ENCODE measurements around the gene HMGB1. TPM values are rescaled to one million over a fixed set of nuclear protein-coding genes. Genes with fewer than 3 reads are reported as not detected.
"Not testable (repeated sequence)": the region's sequence is repeated elsewhere in the genome, so short reads cannot be mapped to it uniquely, and the experiment has no call there.

The HMGB1 gene
- total RNA-seq, 2 experiments from 2014 or later, result 666 to 676 TPM

DNA sequence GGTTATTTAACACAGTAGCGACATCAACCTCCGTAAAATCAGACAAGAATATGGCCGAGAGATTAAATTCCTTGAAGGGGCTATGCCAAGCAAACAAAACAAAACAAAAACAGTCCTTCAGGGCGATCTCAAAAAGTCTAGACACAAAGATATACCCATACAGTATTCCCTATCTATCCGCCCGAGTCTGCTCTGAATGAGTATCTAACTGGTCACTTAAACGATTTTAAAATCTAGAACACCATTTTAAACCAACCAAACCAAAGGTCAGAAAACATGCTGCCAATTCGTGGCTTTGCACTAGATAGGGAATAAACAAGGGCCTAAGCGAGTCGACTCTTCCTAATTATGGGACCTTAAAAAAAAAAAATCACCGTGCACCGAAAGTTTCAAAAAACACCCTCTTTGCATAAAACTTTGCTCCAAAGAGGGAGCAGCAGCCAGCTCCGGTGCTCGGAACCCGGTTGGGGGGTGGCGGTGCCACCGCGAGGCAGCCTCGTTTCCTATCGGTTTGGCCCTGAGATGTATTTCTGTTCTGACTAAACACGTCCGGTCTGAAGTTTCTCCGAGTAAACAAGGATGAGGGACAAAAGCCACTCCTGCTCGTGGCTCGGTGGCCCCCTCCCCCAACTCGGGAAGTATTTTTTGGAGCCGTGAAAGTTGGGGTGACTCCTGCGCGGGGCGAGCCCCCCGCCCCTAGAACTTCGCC is 1.8 kb downstream of the HMGB1 start:
- ATAC-seq (peak; percentile 18), DNase-seq (peak; percentile 84)
- Mint-ChIP-seq H3K27me3 (peaks cover 1% of the 10 kb centered on the region), H3K4me1 (ENCODE audit: low read depth) (peaks cover 32% of the 10 kb centered on the region), H3K27ac (peak overlapping the region; percentile 98), H3K9me3 (no peaks in the 10 kb centered on the region), H3K4me3 (peak overlapping the region; percentile 97), H3K36me3 (ENCODE audit: low read depth) (peaks cover 38% of the 10 kb centered on the region)
- intact Hi-C loops (cut with micrococcal nuclease), result loop anchor here (10.0 kb wide), 3 partner anchors 89 to 329 kb away; no protein-coding TSS in a partner anchor
- TF ChIP-seq, protein P1, sequence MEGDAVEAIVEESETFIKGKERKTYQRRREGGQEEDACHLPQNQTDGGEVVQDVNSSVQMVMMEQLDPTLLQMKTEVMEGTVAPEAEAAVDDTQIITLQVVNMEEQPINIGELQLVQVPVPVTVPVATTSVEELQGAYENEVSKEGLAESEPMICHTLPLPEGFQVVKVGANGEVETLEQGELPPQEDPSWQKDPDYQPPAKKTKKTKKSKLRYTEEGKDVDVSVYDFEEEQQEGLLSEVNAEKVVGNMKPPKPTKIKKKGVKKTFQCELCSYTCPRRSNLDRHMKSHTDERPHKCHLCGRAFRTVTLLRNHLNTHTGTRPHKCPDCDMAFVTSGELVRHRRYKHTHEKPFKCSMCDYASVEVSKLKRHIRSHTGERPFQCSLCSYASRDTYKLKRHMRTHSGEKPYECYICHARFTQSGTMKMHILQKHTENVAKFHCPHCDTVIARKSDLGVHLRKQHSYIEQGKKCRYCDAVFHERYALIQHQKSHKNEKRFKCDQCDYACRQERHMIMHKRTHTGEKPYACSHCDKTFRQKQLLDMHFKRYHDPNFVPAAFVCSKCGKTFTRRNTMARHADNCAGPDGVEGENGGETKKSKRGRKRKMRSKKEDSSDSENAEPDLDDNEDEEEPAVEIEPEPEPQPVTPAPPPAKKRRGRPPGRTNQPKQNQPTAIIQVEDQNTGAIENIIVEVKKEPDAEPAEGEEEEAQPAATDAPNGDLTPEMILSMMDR (IDR thresholded peaks at IDR 0.05), result no peak
- CTCF ChIA-PET, result no interaction called here
- POLR2A ChIA-PET, result interaction anchor here (0.5 to 5.5 kb wide), 9 partner anchors 8 to 153 kb away, joined by 3 to 49 read pairs (median 4); partner anchors contain the start of gene USPL1

DNA sequence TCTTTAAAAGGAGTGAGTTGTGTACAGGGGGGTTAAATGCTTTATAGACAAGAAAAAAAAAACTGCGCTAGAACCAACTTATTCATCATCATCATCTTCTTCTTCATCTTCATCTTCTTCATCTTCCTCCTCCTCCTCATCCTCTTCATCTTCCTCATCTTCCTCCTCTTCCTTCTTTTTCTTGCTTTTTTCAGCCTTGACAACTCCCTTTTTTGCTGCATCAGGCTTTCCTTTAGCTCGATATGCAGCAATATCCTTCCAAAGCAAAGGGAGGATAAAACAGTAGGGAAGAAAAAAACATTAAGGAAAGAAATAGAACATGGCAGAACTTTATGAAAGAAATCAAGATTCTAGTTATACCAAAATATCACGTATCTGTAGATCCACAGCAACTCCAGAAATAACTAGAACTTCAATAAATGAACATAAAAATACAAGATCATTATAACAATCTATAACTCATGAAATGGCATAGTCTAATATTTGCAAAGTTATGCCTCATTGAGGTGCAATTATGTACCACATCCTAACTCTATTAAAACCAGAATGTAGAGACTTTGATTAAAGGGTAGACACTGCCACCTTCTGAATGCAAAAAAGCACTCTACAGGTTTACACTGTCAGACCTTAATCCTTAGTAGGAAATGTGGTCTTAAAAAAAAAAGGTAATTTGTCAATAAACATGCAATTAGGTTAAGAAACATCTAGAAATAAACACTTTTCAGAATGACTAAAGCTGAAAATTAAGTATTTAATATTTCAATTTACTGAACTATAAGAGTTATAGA is 4.3 kb downstream of the HMGB1 start:
- ChIA-PET POLR2A (interaction anchor here (0.6 to 1.8 kb wide), 5 partner anchors 14 to 341 kb away, joined by 3 to 4 read pairs (median 4); no protein-coding TSS in a partner anchor), CTCF (interaction anchor here (0.6 to 1.8 kb wide), 5 partner anchors 30 to 739 kb away, joined by 3 to 8 read pairs (median 5); partner anchors contain the start of gene B3GLCT)
- H3K9me3 Mint-ChIP-seq, DNase-seq, H3K27me3 Mint-ChIP-seq, ATAC-seq: not testable (repeated sequence)
- Mint-ChIP-seq H3K36me3 (ENCODE audit: low read depth) (peaks cover 48% of the 10 kb centered on the region), H3K27ac (peak overlapping the region; percentile 73), H3K4me3 (peak overlapping the region; percentile 32), H3K4me1 (ENCODE audit: low read depth) (peaks cover 38% of the 10 kb centered on the region)
- intact Hi-C loops (cut with micrococcal nuclease), result loop anchor here (10.0 kb wide), 3 partner anchors 87 to 327 kb away; no protein-coding TSS in a partner anchor
- TF ChIP-seq, protein P1 (IDR thresholded peaks at IDR 0.05), result peak; percentile 36

DNA sequence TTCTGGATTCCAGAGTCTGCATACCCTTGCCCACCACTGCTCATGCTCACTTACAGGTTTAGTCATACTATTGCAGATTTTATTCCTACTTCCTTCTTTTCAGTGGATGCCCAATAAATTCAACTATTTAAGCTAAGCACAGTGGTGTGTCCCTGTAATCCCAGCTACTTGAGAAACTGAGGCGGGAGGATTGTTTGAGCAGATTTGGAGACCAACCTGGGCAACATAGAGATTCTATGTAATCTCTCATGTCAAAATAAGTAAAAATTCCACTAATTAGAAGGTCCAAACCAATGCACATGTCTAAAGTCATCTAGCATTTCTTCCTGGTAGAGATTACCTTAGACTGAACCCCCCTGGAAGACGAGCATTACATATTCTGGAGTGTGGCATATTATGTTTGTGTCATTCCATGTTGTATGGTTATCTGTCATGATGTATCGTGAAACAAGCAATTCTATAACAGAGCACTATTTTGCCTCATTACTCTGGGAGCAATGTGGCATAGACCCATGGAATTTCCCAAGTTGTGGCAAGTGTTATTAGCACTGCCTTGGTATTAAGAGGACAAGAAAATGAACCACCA is 8.3 kb downstream of the HMGB1 start:
- peak; percentile 14 for ATAC-seq
- H3K27ac Mint-ChIP-seq, result no peak overlapping the region
- H3K4me1 Mint-ChIP-seq (ENCODE audit: low read depth), result peaks cover 29% of the 10 kb centered on the region
- intact Hi-C loops (cut with micrococcal nuclease), result no loop called here
- DNase-seq, result no peak
- no peaks in the 10 kb centered on the region for H3K9me3 Mint-ChIP-seq
- CTCF ChIA-PET, result no interaction called here
- H3K27me3 Mint-ChIP-seq, result no peaks in the 10 kb centered on the region
- H3K4me3 Mint-ChIP-seq, result no peak overlapping the region
- H3K36me3 Mint-ChIP-seq (ENCODE audit: low read depth), result peaks cover 29% of the 10 kb centered on the region
- TF ChIP-seq, protein P1 (IDR thresholded peaks at IDR 0.05), result no peak
- POLR2A ChIA-PET, result interaction anchor here (0.6 to 1.7 kb wide), 7 partner anchors 7 to 104 kb away, joined by 3 to 5 read pairs (median 4); no protein-coding TSS in a partner anchor

DNA sequence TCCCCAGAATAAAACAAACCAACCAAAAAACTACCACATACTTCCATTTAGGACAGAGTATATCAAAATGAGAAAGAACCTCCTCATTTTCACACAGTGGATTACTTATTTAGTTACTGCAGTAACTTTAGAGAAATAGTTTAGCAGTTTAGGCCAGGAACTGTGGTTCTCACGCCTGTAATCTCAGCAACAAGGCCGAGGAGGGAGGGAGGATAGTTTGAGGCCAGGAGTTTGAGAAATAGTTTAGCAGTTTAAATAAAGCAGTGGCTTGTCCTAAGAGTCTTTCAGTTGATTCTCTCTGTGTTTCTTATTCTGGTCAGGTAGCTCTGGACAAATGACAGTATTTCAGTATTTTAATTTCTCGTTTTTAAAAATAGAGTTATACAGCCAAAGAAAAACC is 9.4 kb downstream of the HMGB1 start:
- no peak for DNase-seq
- peaks cover 20% of the 10 kb centered on the region for H3K4me1 Mint-ChIP-seq (ENCODE audit: low read depth)
- H3K27me3 Mint-ChIP-seq, result no peaks in the 10 kb centered on the region
- ChIA-PET CTCF (interaction anchor here (1.4 kb wide), 1 partner anchor 162 kb away, joined by 4 read pairs; the partner anchor contains the start of gene USPL1), POLR2A (interaction anchor here (0.6 to 1.6 kb wide), 2 partner anchors 17 to 349 kb away, joined by 3 to 5 read pairs; no protein-coding TSS in a partner anchor)
- no peak for ATAC-seq
- TF ChIP-seq, protein P1 (IDR thresholded peaks at IDR 0.05), result no peak
- no peak overlapping the region for H3K4me3 Mint-ChIP-seq
- no peak overlapping the region for H3K27ac Mint-ChIP-seq
- intact Hi-C loops (cut with micrococcal nuclease), result no loop called here
- H3K9me3 Mint-ChIP-seq, result no peaks in the 10 kb centered on the region
- peaks cover 21% of the 10 kb centered on the region for H3K36me3 Mint-ChIP-seq (ENCODE audit: low read depth)

All from activated CD8-positive, alpha-beta T cell treated with anti-CD3 and anti-CD28 coated beads for 36 hours (primary cell).